ENCODE measurements around the gene BRAT1.

The BRAT1 gene

GRCh38 chr7:2492038-2492437 is 63.3 kb downstream of the BRAT1 start:
- no peak for DNase-seq (ENCODE audit: insufficient read length, low spot score)
- TF ChIP-seq CTCF (IDR thresholded peaks at IDR 0.05; ENCODE audit: insufficient read depth, missing control alignments) = no peak
- FAIRE-seq = no peak

GRCh38 chr7:2490181-2490651 is 65.1 kb downstream of the BRAT1 start:
- no peak for FAIRE-seq
- TF ChIP-seq CTCF (IDR thresholded peaks at IDR 0.05; ENCODE audit: insufficient read depth, missing control alignments) = no peak

GRCh38 chr7:2488681-2489080 is 66.6 kb downstream of the BRAT1 start:
- TF ChIP-seq CTCF (IDR thresholded peaks at IDR 0.05; ENCODE audit: insufficient read depth, missing control alignments) = no peak
- FAIRE-seq (no peak), DNase-seq (ENCODE audit: insufficient read length, low spot score) (no peak)

More at GRCh38 chr7:2490181-2490651, 65.1 kb downstream of the BRAT1 start:
- DNase-seq (ENCODE audit: insufficient read length, low spot score) = no peak

- FAIRE-seq = no peak
- no peak for DNase-seq (ENCODE audit: insufficient read length, low spot score)
Observed at GRCh38 chr7:2488272-2488645, 67.1 kb downstream of the BRAT1 start.

More at GRCh38 chr7:2488272-2488645, 67.1 kb downstream of the BRAT1 start:
- no peak for TF ChIP-seq CTCF (IDR thresholded peaks at IDR 0.05; ENCODE audit: insufficient read depth, missing control alignments)

All from D721Med (cell line).